Esophagus muscularis mucosa (tissue), 3 donors: Measurements from ENCODE around the gene RIPPLY2.

Experiments
- POLR2A ChIP-seq: fragments of 450-650 bp; IDR thresholded peaks from one replicate; pipeline ENCODE4 v1.6.1; 2017; ENCODE audit warnings: antibody characterized with exemption, moderate library complexity, mild to moderate bottlenecking, low read depth
- POLR2AphosphoS5 ChIP-seq, 2 donors: sonication (generic); formaldehyde crosslinking; IDR thresholded peaks; one replicate each; pipeline ENCODE4 v1.6.1; 2017; ENCODE audit warnings: antibody characterized with exemption in 2 of 2
- TF ChIP-seq, protein P1 (sequence below), 3 experiments: fragments of 200-600 bp in 2 of 3; fragments of 450-650 bp in 1 of 3; sonication (generic) in 2 of 3; IDR thresholded peaks; one replicate each; pipeline ENCODE4 v1.5.1; 2017 to 2019; ENCODE audit warnings: antibody characterized with exemption in 3 of 3, mild to moderate bottlenecking in 2 of 3, moderate library complexity in 1 of 3

DNA sequence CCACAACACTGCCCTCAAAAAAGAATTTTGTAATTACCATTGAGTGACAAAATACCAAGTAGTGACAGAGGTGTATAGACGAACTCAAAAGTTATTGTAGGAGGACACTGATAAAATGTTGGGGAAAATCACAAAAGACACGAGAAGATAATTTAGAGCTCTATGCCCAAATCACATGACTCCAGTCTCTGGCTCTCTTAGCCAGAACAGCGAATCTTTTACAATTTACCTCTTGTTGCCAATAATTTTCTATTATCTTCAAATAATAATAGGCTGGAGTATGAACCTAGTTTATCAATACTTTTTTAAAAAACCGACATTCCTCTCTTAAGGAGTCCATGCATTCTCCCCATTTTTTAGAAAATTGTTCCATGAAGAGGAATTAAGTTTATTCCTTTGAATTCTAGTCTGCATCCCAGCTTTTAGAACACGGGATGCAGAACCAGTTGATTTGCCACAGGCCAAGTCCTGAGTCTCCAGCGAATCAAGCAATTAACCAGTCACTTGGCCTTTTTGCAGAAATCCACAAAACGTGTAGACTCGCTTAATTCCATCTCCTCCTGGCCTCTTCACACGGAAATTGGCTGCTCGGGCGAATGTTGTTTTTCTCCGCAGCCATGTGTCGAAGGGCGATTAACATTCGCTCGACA, 507 bp upstream of the RIPPLY2 start:
- no peak for TF ChIP-seq POLR2A
- TF ChIP-seq, protein P1, sequence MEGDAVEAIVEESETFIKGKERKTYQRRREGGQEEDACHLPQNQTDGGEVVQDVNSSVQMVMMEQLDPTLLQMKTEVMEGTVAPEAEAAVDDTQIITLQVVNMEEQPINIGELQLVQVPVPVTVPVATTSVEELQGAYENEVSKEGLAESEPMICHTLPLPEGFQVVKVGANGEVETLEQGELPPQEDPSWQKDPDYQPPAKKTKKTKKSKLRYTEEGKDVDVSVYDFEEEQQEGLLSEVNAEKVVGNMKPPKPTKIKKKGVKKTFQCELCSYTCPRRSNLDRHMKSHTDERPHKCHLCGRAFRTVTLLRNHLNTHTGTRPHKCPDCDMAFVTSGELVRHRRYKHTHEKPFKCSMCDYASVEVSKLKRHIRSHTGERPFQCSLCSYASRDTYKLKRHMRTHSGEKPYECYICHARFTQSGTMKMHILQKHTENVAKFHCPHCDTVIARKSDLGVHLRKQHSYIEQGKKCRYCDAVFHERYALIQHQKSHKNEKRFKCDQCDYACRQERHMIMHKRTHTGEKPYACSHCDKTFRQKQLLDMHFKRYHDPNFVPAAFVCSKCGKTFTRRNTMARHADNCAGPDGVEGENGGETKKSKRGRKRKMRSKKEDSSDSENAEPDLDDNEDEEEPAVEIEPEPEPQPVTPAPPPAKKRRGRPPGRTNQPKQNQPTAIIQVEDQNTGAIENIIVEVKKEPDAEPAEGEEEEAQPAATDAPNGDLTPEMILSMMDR (IDR thresholded peaks at IDR 0.05) = no peak
- TF ChIP-seq POLR2AphosphoS5 (IDR thresholded peaks at IDR 0.05) = no peak
